Activated CD4-positive, alpha-beta T cell treated with anti-CD3 and anti-CD28 coated beads for 4 hours (primary cell): ENCODE measurements around the gene ACACA.

Experiments
- DNase-seq, 2 donors: peaks; one replicate each; pipeline ENCODE4 v3.0.0-alpha.2; 2020

Gene ACACA

DNA sequence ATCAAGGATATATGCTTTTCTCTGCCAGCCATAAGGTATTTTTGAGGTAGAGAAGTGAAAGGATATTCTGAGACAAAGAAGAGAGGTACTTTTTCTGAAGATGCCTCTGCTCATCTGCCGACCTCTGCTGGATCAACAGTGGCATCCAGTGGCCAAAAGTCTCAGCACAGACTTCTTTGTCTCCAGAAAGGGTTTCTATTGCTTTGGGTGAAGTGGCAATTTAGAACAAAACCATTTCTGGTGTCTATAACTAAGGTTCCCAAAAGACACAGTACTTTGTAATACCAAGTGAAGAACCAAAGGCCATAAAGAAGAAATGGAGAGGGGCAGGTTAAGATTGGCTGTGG is 186.1 kb downstream of the ACACA start:
- DNase-seq, result peak in 1 of 2 donors; percentile 11

GRCh38 chr17:37219876-37220606 is 186.6 kb downstream of the ACACA start:
- no peak for DNase-seq

DNA sequence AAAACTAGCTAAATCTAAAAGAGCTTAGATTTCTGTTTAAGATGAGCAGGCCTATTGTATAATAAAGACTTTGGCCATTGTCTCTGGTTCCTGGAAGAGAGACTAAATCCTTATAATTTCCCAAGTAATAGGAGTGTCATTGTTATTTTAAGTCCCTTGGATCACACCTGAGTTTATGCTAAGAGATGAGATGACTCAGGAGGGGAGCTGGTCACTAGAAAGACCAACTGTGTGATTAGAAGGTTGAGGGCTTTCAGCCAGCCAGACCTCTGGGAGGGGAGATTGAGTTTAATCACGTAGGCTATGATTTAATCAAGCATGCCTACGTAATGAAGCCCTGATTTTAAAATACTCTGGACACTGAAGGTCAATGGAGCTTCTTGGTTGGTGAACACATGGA is 187.8 kb downstream of the ACACA start:
- DNase-seq, result no peak

DNA sequence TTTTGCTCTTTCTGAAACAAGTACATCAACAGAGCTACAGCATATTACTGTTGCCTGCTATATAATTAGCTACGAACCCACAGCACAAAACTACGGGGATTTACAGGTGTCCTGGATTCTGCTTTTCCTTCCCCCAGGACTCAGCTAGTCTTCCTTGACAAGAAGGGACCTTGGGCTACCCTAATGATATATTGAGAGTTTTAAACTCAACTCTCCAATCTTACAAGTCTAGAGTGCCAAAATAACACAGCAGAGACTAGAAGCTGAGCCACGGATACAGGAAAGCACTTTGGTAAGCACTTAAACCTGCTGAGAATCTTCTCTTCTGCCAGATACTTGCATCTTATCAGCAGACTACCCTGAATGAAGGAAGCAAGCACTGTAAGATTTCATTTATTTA is 192.2 kb downstream of the ACACA start:
- DNase-seq, result no peak

GRCh38 chr17:37213927-37214326 is 192.7 kb downstream of the ACACA start:
- DNase-seq, result no peak

GRCh38 chr17:37212179-37212578 is 194.5 kb downstream of the ACACA start:
- DNase-seq, result no peak

DNA sequence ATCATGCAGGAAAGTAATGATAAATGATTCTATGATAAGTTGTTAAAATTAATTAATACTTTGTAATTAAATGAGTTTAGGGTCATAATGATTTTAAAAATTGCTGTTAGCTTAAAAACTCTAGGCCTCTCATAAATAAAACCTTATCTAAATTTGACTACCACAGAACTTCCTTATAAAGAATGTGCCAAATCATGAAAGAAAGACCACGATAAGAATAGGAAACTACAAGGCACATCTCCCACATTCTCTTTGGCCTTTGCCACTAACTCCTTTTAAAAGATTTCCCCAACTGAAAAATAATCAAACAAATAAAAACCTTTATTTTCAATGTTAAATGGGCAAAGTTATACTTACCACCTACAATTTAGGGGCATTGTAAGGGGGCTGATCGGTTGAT is 195.5 kb downstream of the ACACA start:
- no peak for DNase-seq

GRCh38 chr17:37207103-37207502 is 199.5 kb downstream of the ACACA start:
- no peak for DNase-seq

DNA sequence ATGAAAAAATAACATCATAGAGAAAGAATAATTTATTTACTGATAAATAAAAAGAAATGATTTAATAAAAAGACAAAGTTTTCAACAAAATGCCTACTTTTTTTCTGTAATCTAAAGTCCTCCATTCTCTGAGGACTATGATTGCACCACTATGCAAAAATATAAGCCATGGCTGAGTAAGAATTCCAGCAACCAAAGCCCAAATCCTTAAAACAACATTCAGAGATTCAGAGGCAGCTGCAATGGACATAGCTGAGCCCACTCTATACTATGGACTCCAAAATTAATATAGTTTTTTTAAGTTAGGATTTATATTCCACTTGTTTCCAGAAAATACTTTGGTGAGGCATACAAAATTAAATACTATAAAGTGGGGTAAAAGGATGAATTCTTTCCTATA is 200.3 kb downstream of the ACACA start:
- DNase-seq, result no peak

- DNase-seq, result no peak
Measured at GRCh38 chr17:37200497-37200896, 206.1 kb downstream of the ACACA start.

- no peak for DNase-seq
Measured at GRCh38 chr17:37197336-37197735, 209.3 kb downstream of the ACACA start.

DNA sequence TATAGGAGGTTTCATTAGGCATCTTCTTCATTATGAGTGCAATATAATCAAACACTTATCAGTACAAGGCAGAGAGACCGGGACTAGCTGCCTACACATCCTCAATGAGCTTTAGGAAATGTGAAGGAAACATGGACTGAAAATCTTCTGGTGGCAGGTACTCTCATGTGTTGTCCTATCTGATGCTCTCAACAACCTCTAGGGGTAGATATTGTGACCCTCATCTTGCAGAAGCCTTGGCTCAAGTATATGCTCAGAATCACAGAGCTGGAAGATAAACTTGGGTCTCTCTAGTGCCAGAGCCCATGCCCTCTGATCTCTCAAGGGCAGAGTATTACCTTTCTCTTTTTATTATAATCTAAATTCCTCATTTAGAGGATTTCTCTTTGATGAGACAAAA is 212.4 kb downstream of the ACACA start:
- DNase-seq, result no peak

- DNase-seq, result no peak
Measured at GRCh38 chr17:37191219-37191618, 215.4 kb downstream of the ACACA start.

DNA sequence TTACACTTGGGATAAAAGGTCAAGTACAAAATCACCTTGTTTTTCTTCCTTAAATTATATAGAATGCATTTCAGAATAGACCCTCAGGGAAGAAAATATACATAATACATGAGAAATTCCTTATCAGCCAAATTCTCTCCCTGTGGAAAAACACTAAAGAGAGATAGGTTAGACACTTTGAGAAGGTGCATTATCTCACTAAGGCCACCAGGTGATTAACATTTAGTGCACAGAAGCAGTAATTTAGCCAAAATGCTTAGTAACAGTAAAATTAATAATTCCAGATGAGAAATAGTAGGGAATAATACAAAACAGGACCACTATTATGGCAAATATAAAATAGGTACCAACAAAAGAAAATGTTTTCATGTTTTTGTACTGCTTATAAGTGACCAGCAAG is 216.1 kb downstream of the ACACA start:
- DNase-seq, result no peak

DNA sequence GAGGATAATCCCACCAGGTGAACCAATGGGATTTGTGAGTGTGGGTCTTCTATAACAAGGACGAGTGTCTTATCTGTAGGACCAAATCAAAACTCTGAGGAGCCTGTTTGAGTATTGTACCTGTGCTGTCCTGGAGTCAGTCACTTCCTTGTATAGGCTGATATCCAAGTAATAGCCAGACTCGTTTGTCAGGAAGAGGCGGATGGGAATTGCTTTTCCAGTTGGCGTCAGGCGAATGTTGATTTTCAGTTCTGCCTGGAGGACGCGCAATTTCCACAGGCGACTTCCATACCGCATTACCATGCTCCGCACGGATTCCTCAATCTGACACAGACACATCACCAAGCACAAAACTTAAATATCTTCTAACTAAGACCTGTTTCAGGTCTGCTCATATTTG is 218.5 kb downstream of the ACACA start:
- DNase-seq, result no peak

- no peak for DNase-seq
Measured at GRCh38 chr17:37187262-37187661, 219.4 kb downstream of the ACACA start.

DNA sequence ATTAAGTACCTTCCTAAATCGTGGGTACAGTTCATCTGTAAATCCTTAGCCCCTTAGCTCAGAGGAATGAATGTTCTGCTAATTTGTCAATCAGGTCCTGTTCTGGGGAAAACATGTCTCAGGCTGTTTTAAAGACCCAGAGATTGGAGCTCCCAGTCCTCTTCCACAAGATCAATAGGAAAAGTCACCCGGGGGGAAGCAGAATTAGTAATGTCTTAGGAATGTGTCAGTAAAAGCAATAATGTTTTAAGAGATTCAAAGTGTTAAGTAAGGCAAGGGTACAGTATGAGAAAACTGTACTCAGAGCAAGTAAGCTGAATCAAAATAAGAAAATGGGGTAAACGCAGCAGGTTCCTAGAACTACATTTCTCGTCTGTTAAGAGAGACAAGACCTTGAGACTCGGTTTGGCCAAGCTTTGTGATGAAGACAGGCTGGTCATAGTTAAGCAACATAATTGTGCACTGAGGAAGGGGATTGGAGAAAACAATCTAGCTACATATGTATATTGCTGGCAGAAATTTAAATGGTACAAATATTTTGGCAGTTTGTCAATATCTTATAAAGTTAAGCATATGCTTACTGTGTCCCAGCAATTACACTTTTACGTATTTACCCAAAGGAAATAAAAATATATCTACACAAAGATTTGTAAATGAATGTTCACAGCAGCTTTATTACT is 223.7 kb downstream of the ACACA start:
- no peak for DNase-seq

- no peak for DNase-seq
Measured at GRCh38 chr17:37180376-37180775, 226.3 kb downstream of the ACACA start.

DNA sequence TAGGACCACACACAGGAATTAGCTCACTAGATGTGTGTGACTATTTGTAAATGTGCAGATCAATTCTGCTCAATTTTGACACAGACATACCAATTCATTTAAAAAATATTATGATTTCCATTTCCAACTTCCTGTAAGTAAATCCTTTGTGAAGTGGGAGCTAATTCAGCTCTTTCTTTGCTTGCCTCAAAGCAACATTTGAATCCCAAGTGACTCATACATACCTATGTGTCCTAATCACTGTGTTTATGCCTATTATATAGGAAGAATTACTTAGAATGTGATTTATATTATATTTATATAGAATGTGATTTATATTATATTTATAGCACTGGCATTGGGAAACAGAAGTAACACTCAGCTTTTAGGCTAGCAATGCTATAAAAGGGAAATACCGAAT is 226.7 kb downstream of the ACACA start:
- DNase-seq, result no peak

- DNase-seq, result no peak
Measured at GRCh38 chr17:37177254-37177870, 229.3 kb downstream of the ACACA start.

DNA sequence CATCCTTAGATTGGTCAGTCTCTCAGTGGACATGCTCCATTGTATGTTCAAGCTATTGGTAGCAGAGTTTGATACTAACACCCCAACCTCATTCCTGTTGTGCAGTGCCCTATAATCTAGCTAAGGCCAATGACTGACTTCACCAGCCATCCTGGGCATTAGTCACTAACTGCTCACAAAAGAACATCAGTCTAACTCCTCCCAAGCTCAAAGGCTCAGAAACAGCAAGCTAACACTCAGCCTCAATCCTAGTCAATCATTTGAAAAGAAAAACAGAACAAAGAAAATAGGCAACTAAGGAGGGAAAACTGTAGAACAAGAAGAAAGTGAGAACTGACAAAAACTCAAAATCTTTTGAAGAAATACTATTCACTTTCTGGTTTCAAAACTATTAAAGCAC is 229.9 kb downstream of the ACACA start:
- DNase-seq, result no peak

DNA sequence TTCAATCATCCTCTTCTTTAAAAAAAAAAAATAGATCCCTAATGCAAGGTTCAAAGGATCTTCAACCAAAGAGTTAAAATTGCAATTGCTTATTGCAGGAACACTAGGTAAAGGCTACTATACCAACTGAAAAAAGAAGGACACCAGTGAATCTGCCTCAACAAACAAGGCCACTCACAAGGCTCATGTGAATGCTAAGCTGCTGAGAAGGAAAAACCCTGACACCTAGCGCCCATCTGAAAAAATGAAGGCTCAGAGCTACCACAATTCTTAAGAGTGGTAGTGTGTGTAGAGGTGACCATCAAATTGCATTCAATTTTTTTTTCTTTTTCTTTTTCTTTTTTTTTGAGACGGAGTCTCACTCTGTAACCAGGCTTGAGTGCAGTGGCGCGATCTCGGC is 232.4 kb downstream of the ACACA start:
- no peak for DNase-seq

- no peak for DNase-seq
Measured at GRCh38 chr17:37170881-37171425, 235.7 kb downstream of the ACACA start.

DNA sequence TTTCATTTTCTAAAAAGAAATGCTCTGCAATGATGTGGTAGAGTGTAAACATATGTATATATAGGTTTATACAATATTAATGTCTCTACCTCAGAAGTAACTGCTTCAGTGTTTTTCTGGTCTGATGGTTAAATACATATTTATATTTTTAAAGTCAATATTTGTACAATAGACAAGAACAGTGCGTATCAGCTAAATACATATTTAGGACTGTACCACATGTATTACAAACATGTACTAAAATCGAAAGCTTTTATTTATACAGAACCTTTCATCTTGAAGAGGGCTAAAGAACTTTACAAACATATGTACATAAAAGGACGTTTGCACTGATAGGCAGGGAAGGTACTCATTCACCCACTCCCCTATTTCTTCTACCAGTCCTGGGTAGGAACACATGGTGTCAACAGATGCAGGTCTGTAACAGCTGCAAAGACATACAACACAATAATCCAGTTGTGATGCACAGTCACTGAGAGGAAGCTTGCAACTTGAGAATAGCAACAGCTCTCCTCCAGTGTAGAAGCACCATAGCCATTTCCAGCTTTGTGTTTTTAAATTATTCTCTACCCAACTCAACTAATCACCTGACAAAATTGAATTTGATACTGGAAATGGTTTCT is 237.8 kb downstream of the ACACA start:
- no peak for DNase-seq
